ENCODE results near the gene CPA4.

The CPA4 gene

DNA sequence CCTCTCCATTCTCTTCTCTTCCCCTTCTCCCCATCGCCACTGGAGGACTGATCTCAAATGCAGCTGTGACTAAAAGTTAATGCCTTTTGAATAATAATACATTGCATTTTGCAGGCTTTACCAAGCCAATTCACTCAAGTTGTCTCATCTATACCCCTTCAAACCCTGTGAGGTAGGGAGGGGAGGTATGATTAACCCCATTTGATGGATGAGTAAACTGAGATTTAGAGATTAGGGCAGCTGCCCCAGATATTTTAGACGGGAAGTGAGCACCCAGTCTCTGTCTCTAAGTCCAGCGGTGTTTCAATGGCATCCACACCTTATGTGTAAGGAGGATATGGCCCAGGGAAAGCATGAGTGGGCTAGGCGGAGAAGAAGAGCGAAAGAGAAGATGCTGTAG is 52.8 kb downstream of the CPA4 start:
- no peak for DNase-seq (ENCODE audit: low read depth in 2 of 2)

DNA sequence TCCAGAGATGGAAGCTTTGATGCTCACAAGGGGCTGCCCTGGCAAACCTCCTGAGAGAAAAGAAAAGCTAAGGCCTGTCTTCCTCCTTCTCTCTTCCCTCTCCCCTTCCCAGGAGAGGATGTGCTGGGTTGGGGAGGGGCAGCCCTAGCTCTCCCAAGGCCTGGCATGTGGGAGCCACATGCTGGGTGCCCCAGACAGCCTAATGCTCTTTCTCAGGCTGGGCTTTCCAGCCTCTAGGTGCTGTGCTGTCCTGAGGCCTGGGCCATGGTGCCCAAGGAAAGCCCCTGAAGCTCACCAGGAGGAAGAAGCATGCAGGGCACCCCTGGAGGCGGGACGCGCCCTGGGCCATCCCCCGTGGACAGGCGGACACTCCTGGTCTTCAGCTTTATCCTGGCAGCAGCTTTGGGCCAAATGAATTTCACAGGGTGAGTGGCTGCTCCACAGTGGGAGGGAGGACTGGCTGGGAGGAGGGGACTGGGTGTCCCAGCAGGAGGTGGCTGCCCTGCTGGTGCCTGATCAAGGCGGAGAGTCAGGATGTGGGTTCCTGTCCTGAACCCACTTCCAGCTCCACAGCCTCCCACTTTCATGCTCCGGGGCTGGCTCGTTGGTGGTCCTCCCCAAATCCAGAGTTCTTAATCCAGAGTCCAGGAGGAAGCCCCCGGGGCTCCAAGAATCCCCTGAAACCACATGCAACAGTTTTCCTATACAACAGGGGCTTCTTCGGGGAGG is 53.4 kb downstream of the CPA4 start:
- no peak for DNase-seq (ENCODE audit: low read depth in 2 of 2)

DNA sequence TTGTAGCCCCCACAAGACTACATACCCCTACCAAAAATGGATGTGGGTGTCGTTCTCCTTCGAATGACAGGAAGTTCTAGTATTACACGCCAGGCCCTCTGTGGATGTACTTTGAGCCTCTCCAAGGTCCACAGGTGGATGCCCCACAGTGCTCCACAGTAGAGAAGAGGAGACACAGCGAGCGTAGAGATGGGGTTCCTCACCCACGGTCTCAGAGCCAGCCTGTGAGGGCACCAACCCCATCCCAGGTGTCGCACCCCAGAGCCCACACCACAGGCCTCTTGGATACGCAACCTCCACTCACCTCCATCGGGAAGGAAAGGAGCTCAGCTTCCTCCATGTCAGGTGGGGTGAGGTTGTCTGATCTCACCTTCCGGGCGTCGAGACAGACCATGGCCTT is 54.0 kb downstream of the CPA4 start:
- DNase-seq (ENCODE audit: low read depth in 2 of 2): no peak

DNA sequence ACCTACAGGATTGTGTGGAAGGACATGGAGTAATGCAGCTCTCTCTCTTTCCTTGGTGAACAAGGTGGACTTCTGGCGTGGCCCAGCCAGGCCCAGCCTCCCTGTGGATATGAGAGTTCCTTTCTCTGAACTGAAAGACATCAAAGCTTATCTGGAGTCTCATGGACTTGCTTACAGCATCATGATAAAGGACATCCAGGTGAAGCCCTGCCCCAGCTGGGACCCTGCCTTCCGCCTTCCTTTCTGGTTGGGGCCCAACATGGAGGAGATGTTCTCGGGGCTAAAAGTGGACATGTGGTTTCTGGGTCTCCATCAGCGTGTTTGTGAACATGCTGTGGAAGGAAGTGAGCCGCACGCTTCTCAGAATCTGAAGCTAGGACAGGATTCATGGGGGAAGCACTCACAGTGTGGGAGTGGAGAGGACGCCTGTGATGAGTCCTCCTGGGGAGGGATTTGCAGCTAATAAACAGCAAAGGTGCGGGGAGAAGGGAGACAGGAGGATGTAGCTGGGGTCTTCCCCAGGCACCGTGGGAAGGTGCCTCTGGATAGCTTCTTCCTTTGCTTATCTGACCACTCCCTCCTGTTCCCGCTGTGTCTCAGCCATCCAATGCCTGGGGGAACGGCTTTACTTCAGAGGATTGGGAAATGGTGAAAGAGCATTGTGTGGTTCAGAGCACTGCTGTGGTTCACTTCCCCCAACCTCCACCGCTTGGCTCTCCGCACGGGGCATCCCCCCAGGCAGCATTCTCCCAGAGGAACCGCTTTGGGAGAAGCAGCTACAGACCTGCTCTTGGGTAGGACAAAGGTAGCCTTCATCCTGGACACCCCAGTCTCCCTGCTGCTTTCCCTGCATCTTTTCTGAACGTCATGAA is 57.2 kb downstream of the CPA4 start:
- no peak for DNase-seq (ENCODE audit: low read depth in 2 of 2)

DNA sequence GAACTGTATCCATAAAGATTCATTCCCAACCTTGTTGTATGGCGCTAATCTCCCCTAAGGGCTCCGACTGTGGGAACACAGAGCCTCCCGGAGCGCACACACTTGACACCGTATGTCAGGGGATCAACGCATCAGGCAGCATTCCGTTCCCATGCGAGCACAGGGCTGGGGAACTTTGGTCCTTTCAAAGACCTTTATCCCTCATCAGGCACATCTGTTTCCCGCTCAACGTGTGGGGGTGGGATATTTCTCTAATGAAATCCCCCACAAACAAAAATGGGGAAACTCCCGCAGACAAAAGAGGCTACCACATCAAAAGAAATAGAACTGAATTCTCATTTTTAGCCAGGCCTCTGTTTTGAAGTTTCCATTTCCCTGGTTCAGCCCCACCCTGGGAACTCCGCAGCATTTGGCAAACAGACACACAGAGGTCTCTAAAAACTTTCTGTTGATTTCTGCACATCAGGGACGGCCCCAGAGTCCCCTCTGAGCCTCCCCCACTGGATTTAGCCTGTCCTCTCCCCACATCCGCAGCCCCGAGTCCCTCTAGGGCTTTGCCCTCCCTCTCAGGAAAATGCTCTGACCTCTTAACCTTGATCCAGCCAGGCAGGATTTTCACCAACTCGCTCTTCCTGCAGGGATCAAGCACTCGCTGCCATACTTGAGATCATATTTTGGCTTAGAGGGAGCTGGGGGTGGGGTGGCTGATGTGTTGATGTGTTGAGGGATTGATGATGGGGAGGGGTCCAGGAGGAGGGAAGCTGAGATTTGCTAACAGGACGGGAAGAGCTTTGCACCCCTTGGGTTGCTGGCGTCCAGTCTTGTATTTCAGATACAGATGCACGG is 58.2 kb downstream of the CPA4 start:
- DNase-seq (ENCODE audit: low read depth in 2 of 2): no peak

DNA sequence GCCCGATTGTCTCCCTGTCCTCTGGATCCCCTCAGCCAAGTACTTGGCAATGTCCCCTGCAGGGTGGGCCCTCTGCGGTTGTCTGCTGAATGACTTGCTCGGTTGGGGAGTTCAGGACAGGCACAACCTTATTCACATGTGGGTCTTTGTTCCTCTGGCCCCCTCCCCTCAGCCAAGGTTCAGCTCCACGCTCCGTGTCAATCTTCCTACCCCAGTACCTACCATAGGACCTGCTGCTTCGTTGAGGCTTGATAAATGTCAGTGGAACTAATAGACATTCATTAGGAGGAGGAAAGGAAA is 58.8 kb downstream of the CPA4 start:
- no peak for DNase-seq (ENCODE audit: low read depth in 2 of 2)

DNA sequence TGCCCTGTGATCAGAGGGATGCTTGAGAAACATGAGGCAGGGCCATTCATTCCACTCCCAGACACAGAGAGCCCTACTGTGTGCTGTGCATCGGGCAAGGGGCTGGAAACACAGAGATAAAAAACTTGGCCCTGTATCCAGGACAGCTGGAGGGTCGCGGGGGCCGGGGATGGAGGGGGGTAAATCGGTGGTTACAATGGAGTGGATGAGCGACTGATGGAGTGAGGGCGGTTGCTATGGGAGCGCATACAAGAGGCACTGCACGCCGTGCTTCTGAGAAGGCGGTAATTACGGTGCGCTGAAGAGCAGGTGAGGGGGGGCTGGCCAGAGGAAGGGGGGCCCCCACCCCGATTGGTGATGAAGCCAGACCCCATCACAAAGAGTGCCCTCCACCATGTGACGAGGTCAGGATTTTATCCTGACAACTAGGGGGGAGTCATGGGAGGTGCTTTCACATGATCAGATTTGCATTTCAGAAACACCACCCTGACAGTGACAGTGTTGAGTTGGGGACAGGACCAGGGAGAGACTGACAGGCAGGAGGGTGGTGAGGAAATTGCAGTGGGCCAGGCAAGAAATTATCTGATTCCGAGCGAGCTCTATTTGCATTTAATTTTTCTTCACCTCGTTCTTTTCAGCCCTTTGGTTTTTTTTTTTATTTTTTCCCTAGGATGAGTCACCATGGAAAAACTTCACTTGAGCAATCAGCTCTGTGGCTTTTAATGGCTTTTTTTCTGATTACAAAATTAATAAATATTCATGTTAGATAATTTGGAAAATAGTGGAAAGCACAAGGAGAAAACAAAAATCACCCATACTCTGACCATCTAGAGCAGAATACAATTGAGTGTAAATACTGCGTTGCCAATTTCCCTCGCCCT is 59.5 kb downstream of the CPA4 start:
- DNase-seq (ENCODE audit: low read depth in 2 of 2): no peak

DNA sequence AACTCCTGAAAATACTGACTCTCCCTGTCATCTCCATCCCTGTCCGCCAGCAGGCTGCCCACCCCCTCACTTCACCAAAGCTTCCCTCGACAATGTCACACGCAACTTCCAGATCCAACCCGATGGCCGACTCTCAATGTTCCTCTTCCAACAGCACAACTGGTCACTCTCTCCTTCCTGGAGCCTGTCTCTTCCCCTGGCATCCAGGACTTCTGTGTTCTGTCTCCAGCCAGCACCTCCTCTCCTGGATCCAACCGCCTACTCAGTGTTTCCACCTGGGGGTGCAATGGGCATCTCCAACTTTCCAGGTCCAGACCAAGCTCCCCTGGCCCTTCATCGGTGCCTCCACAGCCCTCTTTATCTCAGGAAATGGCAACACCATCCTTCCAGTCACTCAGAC is 60.2 kb downstream of the CPA4 start:
- DNase-seq (ENCODE audit: low read depth in 2 of 2): no peak

DNA sequence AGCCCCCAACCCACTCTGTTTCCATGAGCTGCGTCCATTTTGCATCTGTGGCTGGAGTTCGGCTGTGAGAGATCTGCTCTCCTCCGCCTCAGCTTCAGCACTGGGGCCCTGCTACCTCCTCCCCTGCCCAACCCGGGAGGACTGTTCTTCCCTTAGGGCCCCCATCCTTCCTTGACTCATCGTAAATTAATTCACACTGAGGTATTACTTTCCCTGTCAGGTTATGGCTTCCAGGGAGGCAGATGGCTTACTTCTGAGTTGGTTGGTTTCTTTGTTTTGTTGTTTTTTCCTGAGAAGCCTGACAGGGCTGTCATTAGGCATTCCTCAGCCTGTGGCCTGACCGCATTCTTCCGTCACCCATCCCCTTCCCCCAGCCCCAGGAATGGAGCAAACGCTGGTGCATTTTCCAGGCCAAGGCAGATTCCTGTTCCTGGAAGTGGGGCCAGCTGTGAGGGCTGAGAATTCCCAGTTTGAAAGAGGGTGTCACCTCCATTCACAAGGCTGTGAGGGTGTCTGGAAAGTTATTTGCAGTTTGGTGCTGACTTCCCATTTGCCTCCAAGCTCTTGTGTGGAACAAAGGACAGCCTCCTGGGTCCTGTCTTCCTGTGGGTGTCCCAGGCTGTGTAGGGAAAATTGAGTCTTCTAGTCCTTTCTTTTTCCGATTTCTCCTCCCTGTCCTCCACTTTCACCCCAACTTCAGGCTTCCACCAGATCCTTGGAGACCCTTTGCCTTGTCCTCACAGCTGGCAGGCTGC is 63.3 kb downstream of the CPA4 start:
- no peak for DNase-seq (ENCODE audit: low read depth in 2 of 2)

DNA sequence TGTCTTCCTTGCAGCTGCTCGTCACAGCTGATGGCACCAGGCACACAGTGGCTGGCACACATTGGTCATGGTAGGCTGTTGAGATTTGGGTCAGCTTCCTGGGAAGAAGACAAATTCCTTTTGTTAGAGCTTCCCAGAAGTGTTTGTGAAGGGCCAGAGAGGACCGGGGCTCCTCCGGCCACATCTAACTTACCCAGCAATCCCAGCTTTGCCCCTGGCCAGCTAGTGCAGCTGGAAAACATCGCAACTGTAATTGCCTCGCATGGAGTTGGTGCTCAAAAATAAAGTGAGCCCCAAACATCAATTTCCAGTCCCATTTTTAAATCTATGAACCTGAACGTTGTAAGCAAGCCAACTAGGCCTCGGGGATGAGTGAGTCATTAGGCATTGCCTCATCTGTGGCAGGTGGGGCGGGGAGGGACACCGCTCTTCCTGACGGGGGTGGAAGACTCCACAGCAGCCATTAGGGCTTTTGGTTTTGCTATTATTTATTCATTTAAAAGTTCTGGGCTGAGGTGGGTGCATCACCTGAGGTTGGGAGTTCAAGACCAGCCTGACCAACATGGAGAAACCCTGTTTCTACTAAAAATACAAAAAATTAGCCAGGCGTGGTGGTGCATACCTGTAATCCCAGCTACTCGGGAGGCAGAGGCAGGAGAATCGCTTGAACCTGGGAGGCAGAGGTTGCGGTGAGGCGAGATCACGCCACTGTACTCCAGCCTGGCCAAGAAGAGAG is 64.1 kb downstream of the CPA4 start:
- DNase-seq (ENCODE audit: low read depth in 2 of 2): no peak

DNA sequence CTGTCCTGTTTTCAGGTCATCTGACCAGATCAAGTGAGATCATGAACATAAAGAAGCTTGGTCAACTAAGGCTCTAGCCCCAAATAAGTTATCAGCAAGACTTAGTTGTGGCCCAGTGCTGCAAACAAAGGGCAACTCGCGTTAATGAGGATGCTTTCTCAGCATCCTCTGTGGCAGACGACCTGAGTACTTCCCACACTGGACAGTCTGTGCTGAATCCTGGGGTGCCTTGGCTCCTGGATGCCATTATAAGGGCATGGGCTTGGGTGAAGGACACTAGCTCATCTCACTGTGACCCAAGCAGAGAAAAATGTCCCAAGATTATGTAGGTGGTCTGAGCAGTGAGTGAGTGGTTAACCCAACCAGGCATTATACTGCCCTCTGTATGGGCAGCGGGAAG is 65.5 kb downstream of the CPA4 start:
- no peak for DNase-seq (ENCODE audit: low read depth in 2 of 2)

DNA sequence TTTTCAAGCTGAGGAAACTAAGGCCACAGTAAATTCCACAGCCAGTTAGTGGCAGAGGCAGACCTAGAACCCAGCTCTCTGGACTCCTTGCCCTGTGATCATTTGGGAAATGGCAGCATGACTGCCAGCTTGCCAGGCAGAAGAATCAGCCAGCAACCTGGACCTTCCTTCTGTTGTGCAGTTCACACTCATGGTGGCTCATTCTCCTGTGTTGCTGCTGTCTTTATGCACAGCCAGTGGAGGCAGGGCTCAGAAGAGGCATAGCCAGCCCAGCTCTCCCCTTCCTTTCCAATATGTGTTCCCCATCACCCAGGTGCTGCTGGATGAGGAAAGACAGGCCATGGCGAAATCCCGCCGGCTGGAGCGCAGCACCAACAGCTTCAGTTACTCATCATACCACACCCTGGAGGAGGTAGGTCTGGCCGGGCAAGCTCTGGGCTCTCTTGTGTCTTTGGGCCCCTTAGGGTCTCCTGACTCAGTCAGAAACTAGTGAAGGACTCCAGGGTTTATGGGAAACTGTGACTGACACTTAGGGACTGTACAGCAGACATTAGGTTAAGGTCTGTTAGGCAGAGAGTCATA is 66.4 kb downstream of the CPA4 start:
- DNase-seq (ENCODE audit: low read depth in 2 of 2): no peak

DNA sequence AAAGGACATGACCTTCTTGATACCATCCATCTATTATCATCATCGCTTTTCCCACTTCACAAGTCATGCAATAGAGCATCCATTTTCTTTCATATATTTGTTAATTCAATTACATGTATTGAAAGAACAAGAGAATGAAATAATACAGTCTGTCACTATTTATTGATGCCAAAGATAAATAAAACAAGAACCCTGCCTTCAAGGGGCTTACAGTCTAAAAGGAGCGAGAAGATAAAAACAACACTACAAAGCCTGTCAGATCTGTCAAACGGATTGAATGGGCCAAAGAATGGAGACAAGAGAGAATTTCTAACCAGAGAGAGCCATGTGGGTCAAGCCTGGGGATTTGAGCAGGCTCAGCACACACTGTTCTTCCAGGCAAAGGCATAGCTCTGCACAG is 67.6 kb downstream of the CPA4 start:
- DNase-seq (ENCODE audit: low read depth in 2 of 2): no peak

DNA sequence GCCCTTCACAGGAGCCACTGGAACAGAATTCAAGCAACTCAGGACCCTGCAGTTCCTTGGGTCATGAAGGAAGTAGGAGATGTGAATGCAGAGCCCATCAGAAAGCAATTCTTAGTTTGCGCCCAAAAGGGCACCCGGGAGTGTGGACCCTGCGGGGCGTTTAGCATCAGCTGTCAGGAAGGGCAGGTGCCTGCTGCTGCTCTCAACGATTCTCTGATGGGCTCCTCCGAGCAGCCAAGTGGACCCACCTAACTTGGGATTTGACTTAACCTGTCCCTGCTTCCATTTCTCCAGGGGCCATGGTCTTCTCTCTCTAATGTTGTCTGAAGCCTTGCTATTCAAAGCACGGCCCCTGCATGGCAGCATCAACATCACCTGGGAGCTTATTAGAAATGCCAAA is 68.7 kb downstream of the CPA4 start:
- no peak for DNase-seq (ENCODE audit: low read depth in 2 of 2)

DNA sequence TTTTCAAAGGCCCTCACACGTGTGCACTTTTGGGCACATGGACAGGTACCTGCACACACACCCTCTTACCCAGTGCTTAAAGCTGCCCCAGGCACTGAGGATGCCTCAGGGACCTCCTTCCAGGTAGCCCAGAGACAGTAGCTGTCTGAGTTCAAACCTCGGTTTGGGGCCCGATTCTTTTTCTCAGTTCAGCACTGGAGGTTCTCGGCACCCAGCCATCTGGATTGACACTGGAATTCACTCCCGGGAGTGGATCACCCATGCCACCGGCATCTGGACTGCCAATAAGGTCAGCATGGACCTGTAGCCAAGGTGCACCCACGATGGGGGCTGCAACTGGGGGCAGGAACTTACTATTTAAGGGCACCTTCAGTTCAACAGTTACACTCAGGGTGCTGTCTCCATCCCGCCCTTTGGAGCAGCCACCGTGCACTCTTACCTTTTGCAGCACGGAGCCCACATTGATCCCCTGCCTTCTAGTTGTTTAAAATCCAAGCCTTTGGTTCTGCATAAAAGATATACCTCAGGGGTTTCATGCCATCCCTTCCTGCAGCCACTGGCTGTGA is 69.4 kb downstream of the CPA4 start:
- DNase-seq (ENCODE audit: low read depth in 2 of 2): no peak

DNA sequence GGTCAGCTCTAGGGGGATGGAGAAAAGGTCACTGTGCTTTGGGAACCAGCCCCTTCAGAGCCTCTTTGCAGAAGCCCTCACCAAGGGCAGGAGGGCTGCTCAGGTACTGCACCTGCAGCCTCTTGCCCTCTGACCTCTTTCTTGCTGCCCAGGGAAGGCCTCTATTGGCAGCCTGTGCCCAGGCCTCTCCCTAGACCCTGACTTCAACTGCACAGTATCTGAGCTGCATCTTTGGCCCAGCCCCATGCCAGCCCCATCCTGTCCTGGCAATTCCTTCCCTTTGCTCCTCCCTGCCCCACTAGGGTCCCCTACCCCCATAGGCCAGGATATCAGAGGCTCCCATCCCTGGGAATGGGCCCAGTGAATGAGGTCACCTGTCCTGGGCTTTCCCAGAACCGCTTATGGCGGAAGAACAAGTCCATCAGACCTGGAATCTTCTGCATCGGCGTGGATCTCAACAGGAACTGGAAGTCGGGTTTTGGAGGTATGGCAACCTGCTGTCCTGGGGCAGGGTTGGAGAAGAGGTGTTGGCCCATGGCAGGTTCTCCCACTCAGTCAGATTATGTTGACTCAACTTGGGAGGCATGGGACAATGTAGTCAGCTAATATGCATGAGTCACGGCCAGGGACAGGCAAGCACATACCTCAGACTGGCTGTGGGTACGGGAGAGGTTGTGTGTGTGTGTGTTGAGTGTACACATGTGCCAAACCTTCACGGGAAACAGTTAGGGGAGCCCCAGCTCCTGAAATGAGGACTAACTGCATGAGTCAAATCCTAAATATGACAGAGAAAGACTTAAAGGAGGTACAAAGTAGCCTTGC is 70.3 kb downstream of the CPA4 start:
- DNase-seq (ENCODE audit: low read depth in 2 of 2): no peak

DNA sequence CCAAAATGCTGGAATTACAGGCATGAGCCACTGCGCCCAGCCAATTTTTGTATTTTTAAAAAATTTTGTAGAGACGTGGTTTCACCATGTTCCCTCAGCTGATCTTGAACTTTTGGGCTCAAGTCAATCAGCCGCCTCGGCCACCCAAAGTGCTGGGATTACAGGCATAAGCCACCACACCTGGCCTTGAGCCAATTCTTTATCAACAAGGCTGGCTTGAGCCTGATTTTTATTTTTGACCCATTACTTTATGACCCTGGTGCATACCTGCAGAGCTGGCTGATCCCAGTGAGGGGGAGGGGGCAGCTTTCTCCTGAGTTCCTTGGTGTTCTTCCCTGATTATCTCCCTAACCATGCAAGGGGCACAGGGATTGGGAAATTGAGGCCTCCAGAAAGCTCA is 71.5 kb downstream of the CPA4 start:
- no peak for DNase-seq (ENCODE audit: low read depth in 2 of 2)

DNA sequence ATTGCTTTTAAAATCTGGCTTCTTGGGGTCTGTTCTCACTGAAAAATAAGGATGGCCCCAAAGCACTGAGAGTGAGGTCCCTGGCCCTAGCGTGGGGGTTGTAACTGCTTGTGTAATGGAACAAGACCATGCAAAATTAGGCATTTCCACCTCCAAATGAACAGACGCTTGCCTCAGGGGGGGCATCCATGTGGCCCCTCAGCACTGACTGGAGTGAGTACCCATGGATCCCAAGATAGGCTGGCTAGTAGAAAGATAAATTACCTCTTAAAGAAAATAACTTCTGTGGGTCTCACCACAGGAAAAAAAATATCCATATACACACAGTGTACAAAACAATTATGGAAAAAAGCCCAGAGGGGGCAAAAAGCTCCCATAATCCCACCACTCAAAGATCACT is 72.1 kb downstream of the CPA4 start:
- no peak for DNase-seq (ENCODE audit: low read depth in 2 of 2)

Measured in stimulated activated CD4-positive, alpha-beta T cell treated with anti-CD3 and anti-CD28 coated beads, Interleukin-1b, Interleukin-23, amount 100 ng/mL, for 1 hour (primary cell).